HEK293 (cell line): ENCODE results near the gene GSS.

ENCODE experiments used
- EGR2 ChIP-seq: fragments of 450-650 bp; formaldehyde crosslinking; IDR thresholded peaks from 2 replicates; pipeline ENCODE4 v1.5.1; 2016; ENCODE audit warnings: low read depth, missing biosample characterization, missing genetic modification characterization
- GFI1B ChIP-seq: fragments of 450-650 bp; formaldehyde crosslinking; IDR thresholded peaks from 2 replicates; pipeline ENCODE4 v1.5.1; 2016; ENCODE audit warnings: missing biosample characterization, missing genetic modification characterization
- KLF8 ChIP-seq: fragments of 450-650 bp; formaldehyde crosslinking; IDR thresholded peaks from 2 replicates; pipeline ENCODE4 v1.5.1; 2016; ENCODE audit warnings: missing biosample characterization, missing genetic modification characterization
- MEIS1 ChIP-seq: sonication (generic); formaldehyde crosslinking; IDR thresholded peaks from 2 replicates; pipeline ENCODE4 v1.8.1; 2022; ENCODE audit warnings: missing genetic modification reagents, mild to moderate bottlenecking, borderline replicate concordance
- SETDB1 ChIP-seq: IDR thresholded peaks from one replicate; pipeline ENCODE4 v1.6.1; 2017; ENCODE audit warnings: mild to moderate bottlenecking, low read length, moderate library complexity, mixed read lengths; ENCODE audit not compliant: insufficient read length
- SP7 ChIP-seq: fragments of 450-650 bp; formaldehyde crosslinking; IDR thresholded peaks from 2 replicates; pipeline ENCODE4 v1.5.1; 2016; ENCODE audit warnings: missing biosample characterization, missing genetic modification characterization
- TRIM28 ChIP-seq: IDR thresholded peaks from 2 replicates; pipeline ENCODE4 v1.6.1; 2011; ENCODE audit warnings: low read length, control low read depth, borderline replicate concordance
- ZFP69B ChIP-seq: fragments of 450-650 bp; formaldehyde crosslinking; IDR thresholded peaks from 2 replicates; pipeline ENCODE4 v1.5.1; 2016; ENCODE audit warnings: missing biosample characterization, missing genetic modification characterization
- ZIC2 ChIP-seq: fragments of 450-650 bp; formaldehyde crosslinking; IDR thresholded peaks from 2 replicates; pipeline ENCODE4 v1.5.1; 2016; ENCODE audit warnings: missing biosample characterization, missing genetic modification characterization
- ZNF121 ChIP-seq: fragments of 450-650 bp; formaldehyde crosslinking; IDR thresholded peaks from 2 replicates; pipeline ENCODE4 v1.5.1; 2016; ENCODE audit warnings: missing biosample characterization, missing genetic modification characterization
- ZNF146 ChIP-seq: fragments of 450-650 bp; formaldehyde crosslinking; IDR thresholded peaks from 2 replicates; pipeline ENCODE4 v1.5.1; 2016; ENCODE audit warnings: missing biosample characterization, missing genetic modification characterization
- ZNF221 ChIP-seq: fragments of 450-650 bp; formaldehyde crosslinking; IDR thresholded peaks from 2 replicates; pipeline ENCODE4 v1.5.1; 2017; ENCODE audit warnings: missing biosample characterization, missing genetic modification characterization, borderline replicate concordance
- ZNF266 ChIP-seq: fragments of 450-650 bp; formaldehyde crosslinking; IDR thresholded peaks from 2 replicates; pipeline ENCODE4 v1.5.1; 2016; ENCODE audit warnings: missing biosample characterization, missing genetic modification characterization, low read depth
- ZNF274 ChIP-seq, 2 experiments: fragments of 200-500 bp in 1 of 2; fragments of 450-650 bp in 1 of 2; sonication (Bioruptor generic) in 1 of 2; formaldehyde crosslinking in 1 of 2; IDR thresholded peaks; 2 replicates each; pipeline versions ENCODE4 v1.5.1 to v1.6.1; 2014 to 2016; ENCODE audit warnings: borderline replicate concordance in 1 of 2, inconsistent platforms in 1 of 2, low read length in 1 of 2, missing biosample characterization in 1 of 2, missing genetic modification characterization in 1 of 2
- ZNF292 ChIP-seq: fragments of 450-650 bp; formaldehyde crosslinking; IDR thresholded peaks from 2 replicates; pipeline ENCODE4 v1.5.1; 2016; ENCODE audit warnings: low read depth, missing biosample characterization, missing genetic modification characterization, borderline replicate concordance
- ZNF302 ChIP-seq: fragments of 450-650 bp; formaldehyde crosslinking; IDR thresholded peaks from 2 replicates; pipeline ENCODE4 v1.5.1; 2016; ENCODE audit warnings: missing biosample characterization, missing genetic modification characterization, low read depth
- ZNF311 ChIP-seq: fragments of 450-650 bp; formaldehyde crosslinking; IDR thresholded peaks from 2 replicates; pipeline ENCODE4 v1.5.1; 2017; ENCODE audit warnings: missing biosample characterization, missing genetic modification characterization, borderline replicate concordance
- ZNF416 ChIP-seq: fragments of 450-650 bp; formaldehyde crosslinking; IDR thresholded peaks from 2 replicates; pipeline ENCODE4 v1.5.1; 2016; ENCODE audit warnings: missing biosample characterization, missing genetic modification characterization
- ZNF473 ChIP-seq: fragments of 450-650 bp; formaldehyde crosslinking; IDR thresholded peaks from 2 replicates; pipeline ENCODE4 v1.5.1; 2017; ENCODE audit warnings: missing biosample characterization, missing genetic modification characterization
- ZNF548 ChIP-seq: fragments of 450-650 bp; formaldehyde crosslinking; IDR thresholded peaks from 2 replicates; pipeline ENCODE4 v1.5.1; 2016; ENCODE audit warnings: missing biosample characterization, missing genetic modification characterization
- ZNF561 ChIP-seq: fragments of 450-650 bp; IDR thresholded peaks from 2 replicates; pipeline ENCODE4 v1.5.1; 2018; ENCODE audit warnings: missing biosample characterization, missing genetic modification characterization, borderline replicate concordance
- ZNF585B ChIP-seq: fragments of 450-650 bp; formaldehyde crosslinking; IDR thresholded peaks from 2 replicates; pipeline ENCODE4 v1.5.1; 2016; ENCODE audit warnings: missing biosample characterization, missing genetic modification characterization
- ZNF664 ChIP-seq: fragments of 450-650 bp; formaldehyde crosslinking; IDR thresholded peaks from 2 replicates; pipeline ENCODE4 v1.5.1; 2016; ENCODE audit warnings: missing biosample characterization, missing genetic modification characterization
- ZNF792 ChIP-seq: fragments of 450-650 bp; formaldehyde crosslinking; IDR thresholded peaks from 2 replicates; pipeline ENCODE4 v1.5.1; 2016; ENCODE audit warnings: missing biosample characterization, missing genetic modification characterization
- TF ChIP-seq, protein P1 (sequence below): fragments of 450-650 bp; formaldehyde crosslinking; IDR thresholded peaks from 2 replicates; pipeline ENCODE4 v1.5.1; 2017; ENCODE audit warnings: missing biosample characterization, mild to moderate bottlenecking, missing genetic modification characterization, moderate library complexity
- TF ChIP-seq, protein P2 (sequence below): fragments of 450-650 bp; formaldehyde crosslinking; IDR thresholded peaks from 2 replicates; pipeline ENCODE4 v1.5.1; 2016; ENCODE audit warnings: missing biosample characterization, missing genetic modification characterization
- TF ChIP-seq, protein P3 (sequence below): fragments of 450-650 bp; formaldehyde crosslinking; IDR thresholded peaks from 2 replicates; pipeline ENCODE4 v1.5.1; 2016; ENCODE audit warnings: missing biosample characterization, missing genetic modification characterization
- TF ChIP-seq, protein P4 (sequence below): fragments of 450-650 bp; formaldehyde crosslinking; IDR thresholded peaks from 2 replicates; pipeline ENCODE4 v1.5.0; 2017; ENCODE audit warnings: missing biosample characterization, missing genetic modification characterization, borderline replicate concordance

The GSS gene

DNA sequence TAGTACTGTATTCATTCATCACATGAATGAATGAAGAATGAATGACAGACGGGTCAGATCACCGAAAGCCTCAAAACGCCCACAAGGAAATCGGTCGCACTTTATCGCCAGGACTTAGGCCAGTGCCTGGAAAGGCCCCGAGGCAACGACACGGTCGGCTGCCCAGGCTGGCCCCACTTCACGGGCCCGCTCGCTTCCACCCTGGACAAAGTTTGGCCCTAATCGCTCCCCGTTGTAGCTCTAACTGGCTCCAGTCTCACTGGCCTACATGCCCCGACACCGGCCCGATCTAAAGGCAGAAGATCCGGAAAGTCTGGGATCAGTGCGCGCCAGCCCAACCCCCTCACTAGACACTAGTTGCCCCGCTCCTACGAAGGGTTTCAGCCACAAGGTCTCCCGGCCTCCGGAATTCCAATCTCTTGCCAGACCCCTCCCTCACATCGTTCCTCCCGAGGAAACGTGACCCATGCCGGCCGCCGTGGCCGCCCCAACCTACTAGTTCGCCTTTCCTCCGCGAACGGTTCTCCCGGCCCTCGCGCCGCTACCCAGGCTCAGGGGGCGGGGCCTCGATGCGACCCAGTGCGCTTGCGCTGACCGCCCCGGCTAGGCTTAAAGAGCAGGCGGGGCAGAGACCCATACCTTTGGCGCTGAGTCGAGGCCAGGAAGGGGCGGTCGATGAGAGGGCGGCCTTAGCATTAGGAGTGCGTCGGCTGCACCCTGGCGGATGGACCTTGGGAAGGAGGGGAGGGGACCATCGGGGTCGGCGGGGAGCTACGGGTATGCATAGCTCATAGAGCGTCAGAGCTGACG lies at the start of gene GSS, which contains the start of gene MYH7B (continued):
- TF ChIP-seq, protein P1, sequence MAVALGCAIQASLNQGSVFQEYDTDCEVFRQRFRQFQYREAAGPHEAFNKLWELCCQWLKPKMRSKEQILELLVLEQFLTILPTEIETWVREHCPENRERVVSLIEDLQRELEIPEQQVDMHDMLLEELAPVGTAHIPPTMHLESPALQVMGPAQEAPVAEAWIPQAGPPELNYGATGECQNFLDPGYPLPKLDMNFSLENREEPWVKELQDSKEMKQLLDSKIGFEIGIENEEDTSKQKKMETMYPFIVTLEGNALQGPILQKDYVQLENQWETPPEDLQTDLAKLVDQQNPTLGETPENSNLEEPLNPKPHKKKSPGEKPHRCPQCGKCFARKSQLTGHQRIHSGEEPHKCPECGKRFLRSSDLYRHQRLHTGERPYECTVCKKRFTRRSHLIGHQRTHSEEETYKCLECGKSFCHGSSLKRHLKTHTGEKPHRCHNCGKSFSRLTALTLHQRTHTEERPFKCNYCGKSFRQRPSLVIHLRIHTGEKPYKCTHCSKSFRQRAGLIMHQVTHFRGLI, result peak; percentile 75
- TF ChIP-seq ZNF664 (peak; percentile 25; the same call in 1 of the 2 replicates), ZNF266 (tag by site-specific recombination) (no peak), ZNF792 (no peak), MEIS1 (CRISPR knock-in tag) (no peak), ZNF121 (peak; percentile 94), ZNF302 (tag by site-specific recombination) (no peak), KLF8 (tag by site-specific recombination) (peak; percentile 85; the same call in 1 of the 2 replicates), ZNF473 (tag by site-specific recombination) (peak; percentile 75; the same call in 1 of the 2 replicates), ZNF548 (tag by site-specific recombination) (0 out of 2 replicates have a peak, but pooled peaks have one; percentile 10), ZNF311 (tag by site-specific recombination) (no peak), ZNF585B (tag by site-specific recombination) (no peak), SETDB1 (no peak), ZNF146 (tag by site-specific recombination) (peak; percentile 56), TRIM28 (no peak; the same call in 1 of the 2 replicates), ZFP69B (peak; percentile 94), ZNF292 (tag by site-specific recombination) (no peak), SP7 (tag by site-specific recombination) (peak; percentile 90), EGR2 (tag by site-specific recombination) (peak; percentile 62), ZNF221 (tag by site-specific recombination) (no peak), ZIC2 (tag by site-specific recombination) (peak; percentile 28; the same call in 1 of the 2 replicates), ZNF274 (IDR thresholded peaks at IDR 0.05; ENCODE audit: low read length) (no peak), ZNF274 (tag by site-specific recombination; IDR thresholded peaks at IDR 0.05; ENCODE audit: borderline replicate concordance) (no peak), GFI1B (tag by site-specific recombination) (peak; percentile 52; the same call in 1 of the 2 replicates), ZNF561 (peak; percentile 76; the same call in 1 of the 2 replicates), ZNF416 (tag by site-specific recombination) (0 out of 2 replicates have a peak, but pooled peaks have one; percentile 22)
- TF ChIP-seq, protein P2, sequence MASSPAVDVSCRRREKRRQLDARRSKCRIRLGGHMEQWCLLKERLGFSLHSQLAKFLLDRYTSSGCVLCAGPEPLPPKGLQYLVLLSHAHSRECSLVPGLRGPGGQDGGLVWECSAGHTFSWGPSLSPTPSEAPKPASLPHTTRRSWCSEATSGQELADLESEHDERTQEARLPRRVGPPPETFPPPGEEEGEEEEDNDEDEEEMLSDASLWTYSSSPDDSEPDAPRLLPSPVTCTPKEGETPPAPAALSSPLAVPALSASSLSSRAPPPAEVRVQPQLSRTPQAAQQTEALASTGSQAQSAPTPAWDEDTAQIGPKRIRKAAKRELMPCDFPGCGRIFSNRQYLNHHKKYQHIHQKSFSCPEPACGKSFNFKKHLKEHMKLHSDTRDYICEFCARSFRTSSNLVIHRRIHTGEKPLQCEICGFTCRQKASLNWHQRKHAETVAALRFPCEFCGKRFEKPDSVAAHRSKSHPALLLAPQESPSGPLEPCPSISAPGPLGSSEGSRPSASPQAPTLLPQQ, result peak; percentile 96
- TF ChIP-seq, protein P3, sequence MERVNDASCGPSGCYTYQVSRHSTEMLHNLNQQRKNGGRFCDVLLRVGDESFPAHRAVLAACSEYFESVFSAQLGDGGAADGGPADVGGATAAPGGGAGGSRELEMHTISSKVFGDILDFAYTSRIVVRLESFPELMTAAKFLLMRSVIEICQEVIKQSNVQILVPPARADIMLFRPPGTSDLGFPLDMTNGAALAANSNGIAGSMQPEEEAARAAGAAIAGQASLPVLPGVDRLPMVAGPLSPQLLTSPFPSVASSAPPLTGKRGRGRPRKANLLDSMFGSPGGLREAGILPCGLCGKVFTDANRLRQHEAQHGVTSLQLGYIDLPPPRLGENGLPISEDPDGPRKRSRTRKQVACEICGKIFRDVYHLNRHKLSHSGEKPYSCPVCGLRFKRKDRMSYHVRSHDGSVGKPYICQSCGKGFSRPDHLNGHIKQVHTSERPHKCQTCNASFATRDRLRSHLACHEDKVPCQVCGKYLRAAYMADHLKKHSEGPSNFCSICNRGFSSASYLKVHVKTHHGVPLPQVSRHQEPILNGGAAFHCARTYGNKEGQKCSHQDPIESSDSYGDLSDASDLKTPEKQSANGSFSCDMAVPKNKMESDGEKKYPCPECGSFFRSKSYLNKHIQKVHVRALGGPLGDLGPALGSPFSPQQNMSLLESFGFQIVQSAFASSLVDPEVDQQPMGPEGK (tag by site-specific recombination), result peak; percentile 81; the same call in 1 of the 2 replicates
- TF ChIP-seq, protein P4, sequence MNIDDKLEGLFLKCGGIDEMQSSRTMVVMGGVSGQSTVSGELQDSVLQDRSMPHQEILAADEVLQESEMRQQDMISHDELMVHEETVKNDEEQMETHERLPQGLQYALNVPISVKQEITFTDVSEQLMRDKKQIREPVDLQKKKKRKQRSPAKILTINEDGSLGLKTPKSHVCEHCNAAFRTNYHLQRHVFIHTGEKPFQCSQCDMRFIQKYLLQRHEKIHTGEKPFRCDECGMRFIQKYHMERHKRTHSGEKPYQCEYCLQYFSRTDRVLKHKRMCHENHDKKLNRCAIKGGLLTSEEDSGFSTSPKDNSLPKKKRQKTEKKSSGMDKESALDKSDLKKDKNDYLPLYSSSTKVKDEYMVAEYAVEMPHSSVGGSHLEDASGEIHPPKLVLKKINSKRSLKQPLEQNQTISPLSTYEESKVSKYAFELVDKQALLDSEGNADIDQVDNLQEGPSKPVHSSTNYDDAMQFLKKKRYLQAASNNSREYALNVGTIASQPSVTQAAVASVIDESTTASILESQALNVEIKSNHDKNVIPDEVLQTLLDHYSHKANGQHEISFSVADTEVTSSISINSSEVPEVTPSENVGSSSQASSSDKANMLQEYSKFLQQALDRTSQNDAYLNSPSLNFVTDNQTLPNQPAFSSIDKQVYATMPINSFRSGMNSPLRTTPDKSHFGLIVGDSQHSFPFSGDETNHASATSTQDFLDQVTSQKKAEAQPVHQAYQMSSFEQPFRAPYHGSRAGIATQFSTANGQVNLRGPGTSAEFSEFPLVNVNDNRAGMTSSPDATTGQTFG (tag by site-specific recombination), result no peak
